IPS-NIHi7 (cell line): ENCODE measurements around the gene ELOA2.
A peak's percentile ranks its signal among the peaks of the same experiment; 100 is the strongest.
"Not testable (repeated sequence)": the region's sequence is repeated elsewhere in the genome, so short reads cannot be mapped to it uniquely, and the experiment has no call there.

Source experiments
- DNase-seq: peaks from one replicate; pipeline ENCODE4 v3.0.0; 2012; ENCODE audit warnings: mixed read lengths; ENCODE audit errors: extremely low spot score

Gene ELOA2

GRCh38 chr18:47035156-47035671 lies at the start of gene ELOA2:
Gene ELOA2, minus strand, starts transcription at chr18:47035621. Its CDS starts 357 bp downstream, at chr18:47035264.
- no peak for DNase-seq

- no peak for DNase-seq
These were observed 46.2 kb upstream of the ELOA2 start for GRCh38 chr18:47081578-47081977.

- no peak for DNase-seq
These were observed 45.5 kb upstream of the ELOA2 start for GRCh38 chr18:47080872-47081271.

- DNase-seq = no peak
These were observed 41.7 kb upstream of the ELOA2 start for GRCh38 chr18:47077111-47077510.

GRCh38 chr18:47075098-47075883 lies 39.9 kb upstream of the ELOA2 start:
- peak; percentile 54 for DNase-seq

- no peak for DNase-seq
These were observed 32.2 kb upstream of the ELOA2 start for GRCh38 chr18:47067648-47068047.

- DNase-seq = no peak
These were observed 27.7 kb upstream of the ELOA2 start for GRCh38 chr18:47063096-47063495.

GRCh38 chr18:47062471-47062870 lies 27.1 kb upstream of the ELOA2 start:
- DNase-seq = no peak

GRCh38 chr18:47054369-47054768 lies 18.9 kb upstream of the ELOA2 start:
- DNase-seq = no peak

GRCh38 chr18:47050468-47050867 lies 15.0 kb upstream of the ELOA2 start:
- peak; percentile 26 for DNase-seq

GRCh38 chr18:47040982-47041381 lies 5.6 kb upstream of the ELOA2 start:
- DNase-seq = no peak

GRCh38 chr18:47036927-47037578 lies 1.6 kb upstream of the ELOA2 start:
- DNase-seq = no peak

GRCh38 chr18:47036298-47036874 lies 965 bp upstream of the ELOA2 start:
- DNase-seq = peak; percentile 57

- not testable (repeated sequence) for DNase-seq
These were observed 830 bp downstream of the ELOA2 start for GRCh38 chr18:47034591-47034990.

GRCh38 chr18:47032945-47033344 lies 2.5 kb downstream of the ELOA2 start:
- DNase-seq = no peak

GRCh38 chr18:47030887-47031286 lies 4.5 kb downstream of the ELOA2 start:
- DNase-seq = not testable (repeated sequence)

- DNase-seq = not testable (repeated sequence)
These were observed 5.6 kb downstream of the ELOA2 start for GRCh38 chr18:47029684-47030353.

- DNase-seq = not testable (repeated sequence)
These were observed 6.7 kb downstream of the ELOA2 start for GRCh38 chr18:47028738-47029137.

- not testable (repeated sequence) for DNase-seq
These were observed 9.8 kb downstream of the ELOA2 start for GRCh38 chr18:47025557-47026174.

- DNase-seq = not testable (repeated sequence)
These were observed 11.5 kb downstream of the ELOA2 start for GRCh38 chr18:47023769-47024465.

- not testable (repeated sequence) for DNase-seq
These were observed 12.6 kb downstream of the ELOA2 start for GRCh38 chr18:47022821-47023220.
